Subcutaneous adipose tissue (tissue), 4 donors: ENCODE results near the gene ARMC2. TPM values are rescaled to one million over a fixed set of nuclear protein-coding genes. Genes with fewer than 3 reads are reported as not detected.

Experiments used
- CTCF ChIP-seq: fragments of 450-650 bp; IDR thresholded peaks from one replicate; pipeline ENCODE4 v1.5.1; 2016; ENCODE audit warnings: low read depth, mild to moderate bottlenecking, control low read depth, antibody characterized with exemption, moderate library complexity
- total RNA-seq, 4 donors: library from RNA; depleted of rRNA; stranded (reverse); fragments of >200 nt; gene quantifications; one replicate each; pipeline ENCODE4 v1.1.0, GENCODE V29; 2016

Gene ARMC2
- total RNA-seq, 4 donors from 2014 or later: 3.6 to 6.5 (median 5.2) TPM

- no peak for TF ChIP-seq CTCF
Observed at GRCh38 chr6:108947114-108947854, 99.1 kb downstream of the ARMC2 start.

GRCh38 chr6:108948181-108948661 is 100.0 kb downstream of the ARMC2 start:
- TF ChIP-seq CTCF: no peak

- no peak for TF ChIP-seq CTCF
Observed at GRCh38 chr6:108951351-108951953, 103.2 kb downstream of the ARMC2 start.

GRCh38 chr6:108952776-108953486 is 104.7 kb downstream of the ARMC2 start:
- TF ChIP-seq CTCF: no peak

- TF ChIP-seq CTCF: no peak
Observed at GRCh38 chr6:108953681-108954080, 105.5 kb downstream of the ARMC2 start.

GRCh38 chr6:108955329-108955949 is 107.2 kb downstream of the ARMC2 start:
- TF ChIP-seq CTCF: no peak

- TF ChIP-seq CTCF: no peak
Observed at GRCh38 chr6:108957221-108957620, 109.0 kb downstream of the ARMC2 start.
